SK-N-SH (cell line): ENCODE measurements around the gene VPS35L. TPM values are rescaled to one million over a fixed set of nuclear protein-coding genes. Genes with fewer than 3 reads are reported as not detected.

Source experiments
- CTCF ChIA-PET: fragments of 300-600, 350-600 bp; formaldehyde crosslinking; extraction: SDS; loops from one replicate; lab custom pipeline; 2021; lab: Yijun Ruan, JAX
- POLR2A ChIA-PET: fragments of 350-600 bp; sonication (Branson Sonifier 250); formaldehyde crosslinking; extraction: SDS; loops from one replicate; lab custom pipeline; 2020; ENCODE audit warnings: antibody characterized with exemption, inconsistent platforms; lab: Yijun Ruan, JAX
- DNase-seq: peaks from one replicate; pipeline ENCODE4 v3.0.0; 2012
- H2AFZ ChIP-seq: fragments of 200-600 bp; sonication (generic); 2 replicates; pipeline ENCODE4 v1.8.1; 2016; ENCODE audit warnings: antibody characterized with exemption, mild to moderate bottlenecking, low read depth
- H3F3A ChIP-seq: fragments of 200-600 bp; sonication (generic); replicated peaks from 2 replicates; pipeline ENCODE3; 2016; ENCODE audit warnings: antibody characterized with exemption, mild to moderate bottlenecking; ENCODE audit not compliant: insufficient read depth
- H3K27ac ChIP-seq, 2 experiments: fragments of 200-500 bp in 1 of 2; fragments of 200-600 bp in 1 of 2; sonication (Bioruptor generic) in 1 of 2; sonication (generic), shearing (Covaris generic) in 1 of 2; 2 replicates each; pipeline versions ENCODE4 v1.5.1 to v1.6.1; 2014 to 2016; ENCODE audit warnings: low read depth in 2 of 2, inconsistent platforms in 1 of 2, low read length in 1 of 2, mild to moderate bottlenecking in 1 of 2, mixed read lengths in 1 of 2
- H3K27me3 ChIP-seq: fragments of 200-600 bp; sonication (generic), shearing (Covaris generic); 2 replicates; pipeline ENCODE4 v1.6.1; 2016; ENCODE audit warnings: mixed run types; ENCODE audit not compliant: insufficient read depth
- H3K36me3 ChIP-seq, 2 experiments: fragments of 200-500 bp in 1 of 2; fragments of 200-600 bp in 1 of 2; sonication (Bioruptor generic) in 1 of 2; sonication (generic) in 1 of 2; replicated peaks in 1 of 2; 2 replicates each; pipeline versions ENCODE3 to v1.5.1; 2014 to 2016; ENCODE audit warnings: low read length in 1 of 2, mild to moderate bottlenecking in 1 of 2; ENCODE audit not compliant: insufficient read depth in 2 of 2, control insufficient read depth in 1 of 2
- H3K4me1 ChIP-seq, 2 experiments: fragments of 200-500 bp in 1 of 2; fragments of 200-600 bp in 1 of 2; sonication (Bioruptor generic) in 1 of 2; sonication (generic), shearing (Covaris generic) in 1 of 2; 2 replicates each; pipeline versions ENCODE4 v1.5.1 to v1.6.1; 2014 to 2016; ENCODE audit warnings: low read depth in 1 of 2, low read length in 1 of 2, mixed run types in 1 of 2; ENCODE audit not compliant: insufficient read depth in 2 of 2, control insufficient read depth in 1 of 2
- H3K4me2 ChIP-seq: fragments of 200-600 bp; sonication (generic), shearing (Covaris generic); 2 replicates; pipeline ENCODE4 v1.6.1; 2017; ENCODE audit warnings: mixed run types
- H3K4me3 ChIP-seq, 2 experiments: fragments of 200-500 bp in 1 of 2; fragments of 200-600 bp in 1 of 2; sonication (Bioruptor generic) in 1 of 2; sonication (generic), shearing (Covaris generic) in 1 of 2; 2 replicates each; pipeline versions ENCODE4 v1.5.1 to v1.8.1; 2014 to 2016; ENCODE audit warnings: low read depth in 2 of 2, inconsistent platforms in 1 of 2, low read length in 1 of 2, mild to moderate bottlenecking in 1 of 2, mixed read lengths in 1 of 2, moderate library complexity in 1 of 2
- H3K79me2 ChIP-seq: fragments of 200-600 bp; sonication (generic); 2 replicates; pipeline ENCODE4 v1.8.1; 2017; ENCODE audit warnings: mild to moderate bottlenecking; ENCODE audit not compliant: insufficient read depth
- H3K9ac ChIP-seq: fragments of 200-600 bp; sonication (generic); 2 replicates; pipeline ENCODE4 v1.6.1; 2017; ENCODE audit warnings: mixed run types
- H3K9me2 ChIP-seq: fragments of 200-600 bp; sonication (generic); 2 replicates; pipeline ENCODE4 v1.6.1; 2017; ENCODE audit warnings: mixed run types
- H3K9me3 ChIP-seq: fragments of 200-600 bp; sonication (generic); 2 replicates; pipeline ENCODE4 v1.6.1; 2017; ENCODE audit warnings: mixed run types, mild to moderate bottlenecking, moderate library complexity
- H4K20me1 ChIP-seq: fragments of 200-600 bp; sonication (generic); 2 replicates; pipeline ENCODE4 v1.6.1; 2017; ENCODE audit warnings: mild to moderate bottlenecking, mixed run types; ENCODE audit not compliant: insufficient read depth
- CHD2 ChIP-seq: fragments of 150-350 bp; IDR thresholded peaks from 2 replicates; pipeline ENCODE4 v1.6.1; 2018; ENCODE audit warnings: low read length; ENCODE audit not compliant: partially characterized antibody
- CTCF ChIP-seq: fragments of 200-600 bp; sonication (generic); IDR thresholded peaks from 2 replicates; pipeline ENCODE4 v1.6.1; 2017; ENCODE audit warnings: antibody characterized with exemption, mild to moderate bottlenecking, moderate library complexity
- EP300 ChIP-seq, 2 experiments: IDR thresholded peaks; 2 replicates each; pipeline versions ENCODE4 v1.4.0 to v1.6.1; 2012; ENCODE audit warnings: borderline replicate concordance in 1 of 2, low read depth in 1 of 2, low read length in 1 of 2
- EZH2phosphoT487 ChIP-seq: fragments of 200-600 bp; sonication (generic); IDR thresholded peaks from 2 replicates; pipeline ENCODE4 v1.6.1; 2017; ENCODE audit warnings: low read depth, mixed run types, mild to moderate bottlenecking, antibody characterized with exemption, moderate library complexity, borderline replicate concordance
- FOSL2 ChIP-seq: IDR thresholded peaks from 2 replicates; pipeline ENCODE4 v1.4.0; 2012; ENCODE audit warnings: low read depth, mild to moderate bottlenecking, moderate library complexity, borderline replicate concordance
- FOXJ3 ChIP-seq: sonication (generic); formaldehyde crosslinking; IDR thresholded peaks from 2 replicates; pipeline ENCODE4 v1.5.1; 2020; ENCODE audit warnings: mild to moderate bottlenecking, missing genetic modification reagents
- GABPA ChIP-seq: IDR thresholded peaks from 2 replicates; pipeline ENCODE4 v1.4.0; 2012; ENCODE audit warnings: low read depth, mild to moderate bottlenecking
- JUND ChIP-seq: IDR thresholded peaks from 2 replicates; pipeline ENCODE4 v1.4.0; 2012
- NFIC ChIP-seq: IDR thresholded peaks from 2 replicates; pipeline ENCODE4 v1.4.0; 2012; ENCODE audit warnings: borderline replicate concordance
- NRF1 ChIP-seq: IDR thresholded peaks from 2 replicates; pipeline ENCODE4 v1.6.1; 2012; ENCODE audit warnings: low read depth, mild to moderate bottlenecking, low read length
- PBX3 ChIP-seq: IDR thresholded peaks from 2 replicates; pipeline ENCODE4; 2012
- SIN3A ChIP-seq: IDR thresholded peaks from 2 replicates; pipeline ENCODE4 v1.6.1; 2012; ENCODE audit warnings: low read depth, mild to moderate bottlenecking, low read length, moderate library complexity, borderline replicate concordance
- USF2 ChIP-seq: fragments of 150-350 bp; IDR thresholded peaks from 2 replicates; pipeline ENCODE4 v1.6.1; 2017; ENCODE audit warnings: antibody characterized with exemption, low read length, low read depth, borderline replicate concordance
- ZBTB33 ChIP-seq: IDR thresholded peaks from 2 replicates; pipeline ENCODE4 v1.4.0; 2012; ENCODE audit warnings: low read depth, borderline replicate concordance
- WGBS: methylation state at CpG from one replicate; pipeline ENCODE4 v1.1.6; 2017; ENCODE audit warnings: low lambda C conversion rate; 5-methylcytosine and 5-hydroxymethylcytosine counted together
- polyA plus RNA-seq, 3 experiments: library from polyadenylated mRNA; depleted of rRNA; stranded (reverse); fragments of >200 nt; gene quantifications; 2 replicates each; pipeline ENCODE4 v1.2.3, GENCODE V29; 2012
- TF ChIP-seq, protein P1 (sequence below): IDR thresholded peaks from 2 replicates; pipeline ENCODE4 v1.4.0; 2012; ENCODE audit warnings: low read depth, borderline replicate concordance

Gene VPS35L
- polyA plus RNA-seq, 1 of the 3 experiments (the other 2 are of a cell fraction): 35.3 TPM

GRCh38 chr16:19573997-19574396 is 18.5 kb downstream of the VPS35L start:
- no peaks in the 10 kb centered on the region for H4K20me1 ChIP-seq
- H3K9ac ChIP-seq: no peak overlapping the region
- H3K4me1 ChIP-seq: no peaks in the 10 kb centered on the region
- peaks cover 34 to 45% of the 10 kb centered on the region in 2 experiments for H3K36me3 ChIP-seq
- H3F3A ChIP-seq: no peaks in the 10 kb centered on the region
- H2AFZ ChIP-seq: no peak overlapping the region
- no peaks in the 10 kb centered on the region for H3K9me3 ChIP-seq
- H3K4me3 ChIP-seq: no peak overlapping the region
- CTCF ChIA-PET: interaction anchor here (1.6 kb wide), 1 partner anchor 10 kb away, joined by 7 read pairs; no protein-coding TSS in a partner anchor
- WGBS: 97% methylated on average over 9 of the region's 9 CpGs
- H3K9me2 ChIP-seq: no peaks in the 10 kb centered on the region
- H3K79me2 ChIP-seq: no peaks in the 10 kb centered on the region
- H3K4me2 ChIP-seq: no peak overlapping the region
- POLR2A ChIA-PET: no interaction called here
- H3K27me3 ChIP-seq: no peaks in the 10 kb centered on the region
- no peak for TF ChIP-seq FOSL2
- no peak for TF ChIP-seq CTCF
- no peak for TF ChIP-seq SIN3A
- TF ChIP-seq PBX3: no peak
- TF ChIP-seq GABPA: no peak
- no peak for TF ChIP-seq FOXJ3 (CRISPR knock-in tag)
- no peak for DNase-seq
- H3K27ac ChIP-seq: no peak overlapping the region

DNA sequence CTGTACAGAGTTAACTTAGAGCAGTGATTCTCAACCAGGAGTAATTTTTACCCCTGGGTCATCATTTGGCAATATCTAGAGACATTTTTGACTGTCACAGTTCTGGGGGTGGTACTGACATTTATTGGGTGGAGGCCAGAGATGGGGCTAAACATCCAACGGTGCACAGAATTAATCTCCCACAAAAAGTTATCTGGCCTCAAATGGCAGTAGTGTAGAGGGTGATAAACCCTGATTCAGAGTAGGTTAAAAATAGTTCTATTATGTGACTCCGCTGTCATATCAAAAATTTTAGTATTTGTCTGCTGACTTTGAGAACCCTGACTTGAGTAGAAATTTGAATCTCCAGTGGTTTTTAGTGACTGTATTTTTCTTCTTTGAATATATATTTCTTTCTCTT is 19.1 kb downstream of the VPS35L start:
- Histone ChIP-seq H3K9ac (no peak overlapping the region), H3K36me3 (peaks cover 41 to 42% of the 10 kb centered on the region in 2 experiments), H3K79me2 (no peaks in the 10 kb centered on the region), H2AFZ (no peak overlapping the region), H3K27me3 (no peaks in the 10 kb centered on the region), H4K20me1 (no peaks in the 10 kb centered on the region), H3F3A (no peaks in the 10 kb centered on the region), H3K9me3 (no peaks in the 10 kb centered on the region), H3K4me2 (no peak overlapping the region), H3K9me2 (no peaks in the 10 kb centered on the region), H3K4me1 (no peaks in the 10 kb centered on the region), H3K4me3 (no peak overlapping the region), H3K27ac (no peak overlapping the region)
- CTCF ChIA-PET: interaction anchor here (1.6 kb wide), 1 partner anchor 9 kb away, joined by 7 read pairs; no protein-coding TSS in a partner anchor
- DNase-seq: no peak
- no peak for TF ChIP-seq NRF1
- TF ChIP-seq CHD2: no peak
- no peak for TF ChIP-seq USF2
- no peak for TF ChIP-seq GABPA
- no peak for TF ChIP-seq NFIC
- TF ChIP-seq, protein P1, sequence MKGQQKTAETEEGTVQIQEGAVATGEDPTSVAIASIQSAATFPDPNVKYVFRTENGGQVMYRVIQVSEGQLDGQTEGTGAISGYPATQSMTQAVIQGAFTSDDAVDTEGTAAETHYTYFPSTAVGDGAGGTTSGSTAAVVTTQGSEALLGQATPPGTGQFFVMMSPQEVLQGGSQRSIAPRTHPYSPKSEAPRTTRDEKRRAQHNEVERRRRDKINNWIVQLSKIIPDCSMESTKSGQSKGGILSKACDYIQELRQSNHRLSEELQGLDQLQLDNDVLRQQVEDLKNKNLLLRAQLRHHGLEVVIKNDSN: no peak
- no peak for TF ChIP-seq EZH2phosphoT487
- no peak for TF ChIP-seq EP300 (IDR thresholded peaks at IDR 0.05; ENCODE audit: borderline replicate concordance in 1 of 2, low read depth in 1 of 2, low read length in 1 of 2)
- no peak for TF ChIP-seq JUND
- TF ChIP-seq PBX3: no peak
- TF ChIP-seq FOSL2: no peak
- TF ChIP-seq ZBTB33: no peak
- WGBS: 67% methylated on average over 2 of the region's 2 CpGs
- POLR2A ChIA-PET: no interaction called here
